Transverse colon (tissue), 4 donors: Measurements from ENCODE around the gene PPCS. TPM values are rescaled to one million over a fixed set of nuclear protein-coding genes. Genes with fewer than 3 reads are reported as not detected.

Source experiments
- DNase-seq: peaks from one replicate; pipeline ENCODE4 v3.0.0-alpha.2; 2019
- H3K27ac ChIP-seq, 4 donors: fragments of 200-600 bp; sonication (generic); 2 replicates each; pipeline ENCODE4 v1.5.1; 2016 to 2018; ENCODE audit warnings: inconsistent platforms in 4 of 4
- H3K27me3 ChIP-seq: fragments of 200-600 bp; sonication (generic); 2 replicates; pipeline ENCODE4 v1.5.1; 2017; ENCODE audit warnings: inconsistent platforms
- H3K36me3 ChIP-seq, 4 donors: fragments of 200-600 bp; sonication (generic); 2 replicates each; pipeline ENCODE4 v1.5.1; 2017 to 2019; ENCODE audit warnings: inconsistent platforms in 4 of 4
- H3K4me1 ChIP-seq, 4 donors: fragments of 200-600 bp; sonication (generic); 2 replicates each; pipeline ENCODE4 v1.5.1; 2017 to 2020; ENCODE audit warnings: inconsistent platforms in 4 of 4
- H3K4me3 ChIP-seq, 4 donors: fragments of 200-600 bp; sonication (generic); 1 replicate in 1 of 4; 2 replicates in 3 of 4; pipeline versions ENCODE4 v1.5.1 to v1.6.1; 2017 to 2019; ENCODE audit warnings: inconsistent platforms in 4 of 4
- H3K9me3 ChIP-seq, 2 donors: fragments of 200-600 bp; sonication (generic); 2 replicates each; pipeline ENCODE4 v1.5.1; 2017 to 2019; ENCODE audit warnings: inconsistent platforms in 2 of 2
- EP300 ChIP-seq: sonication (generic); formaldehyde crosslinking; IDR thresholded peaks from one replicate; pipeline ENCODE4 v1.6.1; 2017; ENCODE audit warnings: antibody characterized with exemption, low read depth
- POLR2A ChIP-seq: fragments of 450-650 bp; IDR thresholded peaks from one replicate; pipeline ENCODE4 v1.6.1; 2016; ENCODE audit warnings: antibody characterized with exemption, mild to moderate bottlenecking, moderate library complexity
- POLR2AphosphoS5 ChIP-seq, 3 donors: sonication (generic); formaldehyde crosslinking; IDR thresholded peaks; one replicate each; pipeline ENCODE4 v1.6.1; 2016; ENCODE audit warnings: antibody characterized with exemption in 3 of 3
- WGBS, 2 donors: methylation state at CpG; one replicate each; pipeline ENCODE4 v1.1.5; 2018; ENCODE audit warnings: low coverage in 1 of 2; 5-methylcytosine and 5-hydroxymethylcytosine counted together
- in situ Hi-C, 4 donors: fragments of 200-750 bp; cut with MboI; loops; one replicate each; pipeline versions ENCODE4 v1.15.0 to v1.15.1; 2017; ENCODE audit warnings: low sequenced_read_pairs in 3 of 4, low pct_ligation_motif_present in 1 of 4, low pct_unique_long_range_greater_than_20kb in 1 of 4
- intact Hi-C: fragments of 100-400 bp; cut with DNase I; formaldehyde crosslinking; loops from one replicate; pipeline ENCODE4 v1.15.1; 2023; ENCODE audit warnings: low total_unique reads
- total RNA-seq, 4 donors: library from RNA; depleted of rRNA; stranded (reverse); fragments of >200 nt; gene quantifications; one replicate each; pipeline ENCODE4 v1.1.0, GENCODE V29; 2016
- TF ChIP-seq, protein P1 (sequence below), 5 experiments: fragments of 200-600 bp in 3 of 5; fragments of 450-650 bp in 2 of 5; sonication (generic) in 3 of 5; IDR thresholded peaks; 1 replicate in 2 of 5; 2 replicates in 3 of 5; pipeline ENCODE4 v1.5.1; 2016 to 2017; ENCODE audit warnings: antibody characterized with exemption in 5 of 5, inconsistent platforms in 3 of 5, mild to moderate bottlenecking in 2 of 5, moderate library complexity in 1 of 5

Gene PPCS
- total RNA-seq, 4 donors from 2014 or later = 14.3 to 105 (median 57.6) TPM

DNA sequence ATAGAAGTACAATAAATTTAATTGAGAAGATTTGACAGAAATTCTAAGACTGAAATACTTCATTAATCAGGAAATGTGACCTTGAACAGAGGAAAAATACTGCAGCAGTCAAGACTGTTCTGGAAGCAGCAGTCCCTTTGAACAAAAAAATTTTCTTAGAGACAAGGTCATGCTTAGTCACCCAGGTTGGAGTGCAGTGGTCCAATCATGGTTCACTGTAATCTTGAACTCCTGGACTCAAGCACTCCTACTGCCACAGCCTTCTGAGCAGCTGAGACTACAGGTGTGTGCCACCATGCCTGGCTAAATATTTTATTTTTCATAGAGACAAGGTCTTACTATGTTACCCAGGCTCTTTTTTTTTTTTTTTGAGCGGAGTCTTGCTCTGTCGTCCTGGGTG, 4.9 kb downstream of the PPCS start:
- 96% methylated on average over 2 of the region's 2 CpGs; no CpG with 5 or more reads in 1 of the 2 donors for WGBS, 2 donors
- TF ChIP-seq, protein P1, sequence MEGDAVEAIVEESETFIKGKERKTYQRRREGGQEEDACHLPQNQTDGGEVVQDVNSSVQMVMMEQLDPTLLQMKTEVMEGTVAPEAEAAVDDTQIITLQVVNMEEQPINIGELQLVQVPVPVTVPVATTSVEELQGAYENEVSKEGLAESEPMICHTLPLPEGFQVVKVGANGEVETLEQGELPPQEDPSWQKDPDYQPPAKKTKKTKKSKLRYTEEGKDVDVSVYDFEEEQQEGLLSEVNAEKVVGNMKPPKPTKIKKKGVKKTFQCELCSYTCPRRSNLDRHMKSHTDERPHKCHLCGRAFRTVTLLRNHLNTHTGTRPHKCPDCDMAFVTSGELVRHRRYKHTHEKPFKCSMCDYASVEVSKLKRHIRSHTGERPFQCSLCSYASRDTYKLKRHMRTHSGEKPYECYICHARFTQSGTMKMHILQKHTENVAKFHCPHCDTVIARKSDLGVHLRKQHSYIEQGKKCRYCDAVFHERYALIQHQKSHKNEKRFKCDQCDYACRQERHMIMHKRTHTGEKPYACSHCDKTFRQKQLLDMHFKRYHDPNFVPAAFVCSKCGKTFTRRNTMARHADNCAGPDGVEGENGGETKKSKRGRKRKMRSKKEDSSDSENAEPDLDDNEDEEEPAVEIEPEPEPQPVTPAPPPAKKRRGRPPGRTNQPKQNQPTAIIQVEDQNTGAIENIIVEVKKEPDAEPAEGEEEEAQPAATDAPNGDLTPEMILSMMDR (IDR thresholded peaks at IDR 0.05) = no peak
- no peak for TF ChIP-seq POLR2AphosphoS5 (IDR thresholded peaks at IDR 0.05)
- no peak for DNase-seq

GRCh38 chr1:42462828-42463763, 6.8 kb downstream of the PPCS start, which contains the start of gene CCDC30:
TSS of gene CCDC30 (plus strand) at chr1:42463286. CDS start at chr1:42480552, 17,266 bp downstream.
- 3% methylated on average over 39 to 59 of the region's 59 CpGs for WGBS, 2 donors
- in situ Hi-C loops (no loop called here), intact Hi-C loops (no loop called here)
- TF ChIP-seq, protein P1 (IDR thresholded peaks at IDR 0.05) = peak in 1 of 5 experiments; percentile 5
- TF ChIP-seq POLR2AphosphoS5 (IDR thresholded peaks at IDR 0.05) (peak in 2 of 3 donors; percentile 37 to 62), POLR2A (peak; percentile 16), EP300 (no peak)
- H3K27ac ChIP-seq = peak within 1 kb of the TSS; percentile 41 to 77 (median 53)
- H3K36me3 ChIP-seq = peaks cover 0 to 11% (median 0%) of the 10 kb centered on the region in 4 donors
- DNase-seq = peak; percentile 97
- H3K27me3 ChIP-seq = no peaks in the 10 kb centered on the region
- H3K4me3 ChIP-seq = peak within 1 kb of the TSS; percentile 53 to 72 (median 58)
- H3K4me1 ChIP-seq = peaks cover 7 to 26% (median 14%) of the 10 kb centered on the region in 4 donors
- no peaks in the 10 kb centered on the region for H3K9me3 ChIP-seq

More for the DNA sequence above, 4.9 kb downstream of the PPCS start:
- H3K9me3 ChIP-seq = no peaks in the 10 kb centered on the region
- H3K27me3 ChIP-seq = no peaks in the 10 kb centered on the region
- H3K4me3 ChIP-seq = no peak overlapping the region
- intact Hi-C loops (no loop called here), in situ Hi-C loops (no loop called here)
- H3K4me1 ChIP-seq = peaks cover 14 to 38% (median 24%) of the 10 kb centered on the region in 4 donors
- H3K27ac ChIP-seq = no peak overlapping the region
- H3K36me3 ChIP-seq = peaks cover 0 to 11% (median 0%) of the 10 kb centered on the region in 4 donors

DNA sequence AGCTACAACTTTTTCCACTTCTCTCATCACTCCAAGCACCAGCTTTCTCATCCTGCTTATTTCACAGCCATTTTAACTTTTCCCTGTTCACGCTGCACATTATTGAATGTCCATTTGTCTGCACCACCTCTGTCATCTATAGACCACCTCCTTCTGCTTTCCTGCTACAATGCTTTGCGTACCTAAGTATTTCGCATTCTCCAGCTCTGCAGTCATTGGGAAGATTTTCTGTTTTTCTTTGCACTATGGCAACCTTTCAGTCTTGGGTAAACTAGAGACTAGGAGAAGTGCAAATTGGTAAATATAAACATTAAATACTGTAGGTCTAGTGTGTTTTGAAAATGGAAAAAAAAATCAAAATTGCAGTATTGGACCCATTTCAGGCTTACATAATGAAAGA, 7.6 kb downstream of the PPCS start:
- Histone ChIP-seq H3K9me3 (no peaks in the 10 kb centered on the region), H3K27ac (no peak overlapping the region), H3K27me3 (no peaks in the 10 kb centered on the region), H3K36me3 (peaks cover 0 to 11% (median 0%) of the 10 kb centered on the region in 4 donors), H3K4me3 (peak overlapping the region in 2 of 4 donors; percentile 61 to 72), H3K4me1 (peaks cover 7 to 19% (median 12%) of the 10 kb centered on the region in 4 donors)
- TF ChIP-seq, protein P1 (IDR thresholded peaks at IDR 0.05) = no peak
- no peak for TF ChIP-seq EP300
- TF ChIP-seq POLR2A = no peak
- no peak for TF ChIP-seq POLR2AphosphoS5 (IDR thresholded peaks at IDR 0.05)
- in situ Hi-C loops (no loop called here), intact Hi-C loops (no loop called here)
- no peak for DNase-seq
- WGBS, 2 donors = 85 to 92% methylated on average over 3 of the region's 3 CpGs

- intact Hi-C loops (no loop called here), in situ Hi-C loops (no loop called here)
- TF ChIP-seq POLR2AphosphoS5 (IDR thresholded peaks at IDR 0.05) (no peak), POLR2A (no peak), EP300 (no peak)
- TF ChIP-seq, protein P1 (IDR thresholded peaks at IDR 0.05) = no peak
- H3K27me3 ChIP-seq = no peaks in the 10 kb centered on the region
- 83 to 85% methylated on average over 2 of the region's 2 CpGs for WGBS, 2 donors
- peaks cover 7 to 19% (median 12%) of the 10 kb centered on the region in 4 donors for H3K4me1 ChIP-seq
- peaks cover 0 to 2% (median 0%) of the 10 kb centered on the region in 4 donors for H3K36me3 ChIP-seq
- H3K4me3 ChIP-seq = no peak overlapping the region
- no peaks in the 10 kb centered on the region for H3K9me3 ChIP-seq
- no peak for DNase-seq
- no peak overlapping the region for H3K27ac ChIP-seq
Observed at GRCh38 chr1:42466030-42466429, 9.7 kb downstream of the PPCS start.
